Hepatocyte (in vitro differentiated cells): ENCODE data around the gene DGKD. TPM values are rescaled to one million over a fixed set of nuclear protein-coding genes. Genes with fewer than 3 reads are reported as not detected.

Experiments
- DNase-seq: peaks from one replicate; pipeline ENCODE4 v3.0.0-alpha.2; 2016; ENCODE audit warnings: low spot score
- H2AFZ ChIP-seq: fragments of 200-600 bp; sonication (generic); 2 replicates; pipeline ENCODE4 v1.6.0; 2016; ENCODE audit warnings: antibody characterized with exemption, mild to moderate bottlenecking
- H3K27ac ChIP-seq: fragments of 200-600 bp; sonication (generic); 2 replicates; pipeline ENCODE4 v1.5.1; 2016; ENCODE audit warnings: mild to moderate bottlenecking
- H3K27me3 ChIP-seq: fragments of 200-600 bp; sonication (generic); 2 replicates; pipeline ENCODE4 v1.6.1; 2016
- H3K36me3 ChIP-seq: fragments of 200-600 bp; sonication (generic); replicated peaks from 2 replicates; pipeline ENCODE4 v1.5.1; 2016; ENCODE audit warnings: low read depth; ENCODE audit not compliant: insufficient read depth
- H3K4me1 ChIP-seq: fragments of 200-600 bp; sonication (generic); 2 replicates; pipeline ENCODE4 v1.5.1; 2016; ENCODE audit warnings: mild to moderate bottlenecking, moderate library complexity; ENCODE audit not compliant: insufficient read depth
- H3K4me2 ChIP-seq: fragments of 200-600 bp; sonication (generic); 2 replicates; pipeline ENCODE4 v1.6.0; 2016
- H3K4me3 ChIP-seq: fragments of 200-600 bp; sonication (generic); 2 replicates; pipeline ENCODE4 v1.5.1; 2016; ENCODE audit warnings: mild to moderate bottlenecking
- H3K79me2 ChIP-seq: fragments of 200-600 bp; sonication (generic); 2 replicates; pipeline ENCODE4 v1.6.0; 2017; ENCODE audit warnings: mild to moderate bottlenecking
- H3K9me2 ChIP-seq: fragments of 200-600 bp; sonication (generic); replicated peaks from 2 replicates; pipeline ENCODE4 v1.6.0; 2017; ENCODE audit warnings: mild to moderate bottlenecking; ENCODE audit not compliant: insufficient read depth
- H3K9me3 ChIP-seq: fragments of 200-600 bp; sonication (generic); 2 replicates; pipeline ENCODE4 v1.5.1; 2016; ENCODE audit warnings: low read depth, mild to moderate bottlenecking
- H4K20me1 ChIP-seq: fragments of 200-600 bp; sonication (generic); 2 replicates; pipeline ENCODE4 v1.6.0; 2016; ENCODE audit warnings: mild to moderate bottlenecking; ENCODE audit not compliant: insufficient read depth, poor library complexity, severe bottlenecking
- EZH2 ChIP-seq: fragments of 200-600 bp; sonication (generic); IDR thresholded peaks from 2 replicates; pipeline ENCODE4 v1.6.1; 2016; ENCODE audit warnings: antibody characterized with exemption, mild to moderate bottlenecking, borderline replicate concordance
- EZH2phosphoT487 ChIP-seq: fragments of 200-600 bp; sonication (generic); IDR thresholded peaks from one replicate; pipeline ENCODE4 v1.6.1; 2018; ENCODE audit warnings: antibody characterized with exemption, mild to moderate bottlenecking, low read depth, moderate library complexity; ENCODE audit not compliant: unreplicated experiment, severe bottlenecking
- WGBS: methylation state at CpG from one replicate; pipeline ENCODE4 v1.1.6; 2016; ENCODE audit warnings: low lambda C conversion rate; ENCODE audit errors: missing lambda C conversion rate; 5-methylcytosine and 5-hydroxymethylcytosine counted together
- polyA plus RNA-seq: library from polyadenylated mRNA; unstranded; fragments of >200 nt; fragmentation: Nextera tagmentation; extraction: Ambion mirVana; gene quantifications from 2 replicates; pipeline ENCODE4 v1.2.1, GENCODE V29; 2016
- total RNA-seq: library from RNA; depleted of rRNA; stranded (reverse); fragments of >200 nt; gene quantifications from 2 replicates; pipeline ENCODE4 v1.2.3, GENCODE V29; 2014
- TF ChIP-seq, protein P1 (sequence below): fragments of 200-600 bp; sonication (generic); IDR thresholded peaks from 2 replicates; pipeline ENCODE4 v1.5.1; 2016; ENCODE audit warnings: antibody characterized with exemption, mild to moderate bottlenecking; ENCODE audit not compliant: poor library complexity

The DGKD gene
- total and polyA plus RNA-seq, 2 experiments from 2014 or later, result 14.2 to 14.3 TPM

DNA sequence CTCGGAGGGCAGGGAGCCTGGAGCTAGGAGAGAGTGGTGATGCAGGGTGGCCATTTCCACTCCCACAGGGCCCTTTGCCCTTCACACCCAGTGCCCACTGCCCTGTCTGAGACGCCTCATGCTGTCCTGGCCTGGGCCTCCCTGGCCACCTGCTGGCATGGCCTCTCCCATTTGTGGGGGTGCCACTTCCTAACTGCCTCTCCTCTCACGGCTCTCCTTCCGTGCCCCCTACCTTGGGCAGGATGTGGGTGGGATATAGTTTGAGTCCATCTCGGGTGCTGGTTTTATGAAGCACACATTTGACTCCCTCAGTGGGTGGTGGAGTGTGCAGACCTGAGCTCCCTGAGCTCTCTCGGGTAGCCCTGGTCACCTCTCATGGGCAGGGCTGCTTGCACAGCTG is 46.0 kb downstream of the DGKD start:
- no peaks in the 10 kb centered on the region for H4K20me1 ChIP-seq
- no peaks in the 10 kb centered on the region for H3K79me2 ChIP-seq
- no peaks in the 10 kb centered on the region for H3K36me3 ChIP-seq
- no peak overlapping the region for H3K27ac ChIP-seq
- H3K9me2 ChIP-seq, result no peaks in the 10 kb centered on the region
- H2AFZ ChIP-seq, result no peak overlapping the region
- no peaks in the 10 kb centered on the region for H3K4me1 ChIP-seq
- H3K4me2 ChIP-seq, result no peak overlapping the region
- WGBS, result 87% methylated on average over 6 of the region's 6 CpGs
- H3K9me3 ChIP-seq, result no peaks in the 10 kb centered on the region
- H3K4me3 ChIP-seq, result no peak overlapping the region
- H3K27me3 ChIP-seq, result no peaks in the 10 kb centered on the region
- DNase-seq, result no peak
- TF ChIP-seq, protein P1, sequence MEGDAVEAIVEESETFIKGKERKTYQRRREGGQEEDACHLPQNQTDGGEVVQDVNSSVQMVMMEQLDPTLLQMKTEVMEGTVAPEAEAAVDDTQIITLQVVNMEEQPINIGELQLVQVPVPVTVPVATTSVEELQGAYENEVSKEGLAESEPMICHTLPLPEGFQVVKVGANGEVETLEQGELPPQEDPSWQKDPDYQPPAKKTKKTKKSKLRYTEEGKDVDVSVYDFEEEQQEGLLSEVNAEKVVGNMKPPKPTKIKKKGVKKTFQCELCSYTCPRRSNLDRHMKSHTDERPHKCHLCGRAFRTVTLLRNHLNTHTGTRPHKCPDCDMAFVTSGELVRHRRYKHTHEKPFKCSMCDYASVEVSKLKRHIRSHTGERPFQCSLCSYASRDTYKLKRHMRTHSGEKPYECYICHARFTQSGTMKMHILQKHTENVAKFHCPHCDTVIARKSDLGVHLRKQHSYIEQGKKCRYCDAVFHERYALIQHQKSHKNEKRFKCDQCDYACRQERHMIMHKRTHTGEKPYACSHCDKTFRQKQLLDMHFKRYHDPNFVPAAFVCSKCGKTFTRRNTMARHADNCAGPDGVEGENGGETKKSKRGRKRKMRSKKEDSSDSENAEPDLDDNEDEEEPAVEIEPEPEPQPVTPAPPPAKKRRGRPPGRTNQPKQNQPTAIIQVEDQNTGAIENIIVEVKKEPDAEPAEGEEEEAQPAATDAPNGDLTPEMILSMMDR, result no peak
- TF ChIP-seq EZH2 (no peak), EZH2phosphoT487 (no peak)

DNA sequence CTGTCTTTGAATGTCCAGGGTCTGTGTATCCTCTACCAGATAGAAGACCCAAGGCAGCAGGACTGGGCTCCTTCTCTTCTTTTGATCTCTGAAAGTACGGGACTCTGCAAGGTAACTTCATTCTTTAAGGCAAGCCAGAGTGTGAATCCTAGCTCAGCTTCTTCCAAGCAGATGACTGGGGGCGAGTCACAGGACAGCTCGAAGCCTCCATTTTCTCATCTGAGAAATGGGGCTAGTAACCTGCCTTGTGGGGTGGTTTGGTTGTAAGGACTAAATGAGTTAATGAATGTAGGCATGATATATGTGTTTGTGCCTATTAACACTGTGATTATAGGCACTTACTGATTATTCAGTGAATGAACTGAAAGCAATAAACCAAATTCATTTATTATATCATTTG is 46.7 kb downstream of the DGKD start:
- H3K79me2 ChIP-seq, result no peaks in the 10 kb centered on the region
- no peaks in the 10 kb centered on the region for H3K9me3 ChIP-seq
- TF ChIP-seq, protein P1, result no peak
- TF ChIP-seq EZH2 (no peak), EZH2phosphoT487 (no peak)
- no peaks in the 10 kb centered on the region for H3K36me3 ChIP-seq
- H3K4me3 ChIP-seq, result no peak overlapping the region
- H3K27me3 ChIP-seq, result no peaks in the 10 kb centered on the region
- 87% methylated on average over 3 of the region's 3 CpGs for WGBS
- DNase-seq, result no peak
- no peaks in the 10 kb centered on the region for H3K4me1 ChIP-seq
- no peak overlapping the region for H3K4me2 ChIP-seq
- H4K20me1 ChIP-seq, result no peaks in the 10 kb centered on the region
- H3K9me2 ChIP-seq, result no peaks in the 10 kb centered on the region
- no peak overlapping the region for H2AFZ ChIP-seq
- H3K27ac ChIP-seq, result no peak overlapping the region

DNA sequence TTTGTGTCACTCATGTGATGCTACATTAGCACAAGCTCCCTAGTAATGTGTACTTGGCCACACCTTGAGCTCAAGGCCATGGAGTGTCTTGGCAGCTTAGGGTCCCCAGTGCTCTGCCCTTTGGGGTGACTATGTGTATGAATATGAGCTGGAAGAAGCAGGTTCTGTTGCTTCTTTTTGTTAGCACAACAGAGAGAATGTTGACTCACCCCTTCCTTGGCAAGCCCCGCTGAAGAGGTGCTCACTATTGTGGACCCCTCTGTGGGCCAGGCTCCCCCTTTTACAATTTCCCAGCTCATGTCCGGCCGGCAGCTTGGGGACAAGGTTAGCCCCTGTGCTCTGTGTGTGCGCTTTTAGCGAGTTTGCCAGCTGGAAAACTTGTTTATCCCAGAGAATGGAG is 48.1 kb downstream of the DGKD start:
- H3K4me2 ChIP-seq, result peak overlapping the region; percentile 44
- H2AFZ ChIP-seq, result no peak overlapping the region
- no peak for DNase-seq
- H3K27ac ChIP-seq, result peak overlapping the region; percentile 67
- TF ChIP-seq, protein P1, result no peak
- TF ChIP-seq EZH2 (no peak), EZH2phosphoT487 (no peak)
- no peaks in the 10 kb centered on the region for H4K20me1 ChIP-seq
- H3K27me3 ChIP-seq, result no peaks in the 10 kb centered on the region
- no peaks in the 10 kb centered on the region for H3K79me2 ChIP-seq
- H3K36me3 ChIP-seq, result no peaks in the 10 kb centered on the region
- no peak overlapping the region for H3K4me3 ChIP-seq
- H3K9me3 ChIP-seq, result no peaks in the 10 kb centered on the region
- WGBS, result 96% methylated on average over 5 of the region's 5 CpGs
- no peaks in the 10 kb centered on the region for H3K9me2 ChIP-seq
- no peaks in the 10 kb centered on the region for H3K4me1 ChIP-seq

DNA sequence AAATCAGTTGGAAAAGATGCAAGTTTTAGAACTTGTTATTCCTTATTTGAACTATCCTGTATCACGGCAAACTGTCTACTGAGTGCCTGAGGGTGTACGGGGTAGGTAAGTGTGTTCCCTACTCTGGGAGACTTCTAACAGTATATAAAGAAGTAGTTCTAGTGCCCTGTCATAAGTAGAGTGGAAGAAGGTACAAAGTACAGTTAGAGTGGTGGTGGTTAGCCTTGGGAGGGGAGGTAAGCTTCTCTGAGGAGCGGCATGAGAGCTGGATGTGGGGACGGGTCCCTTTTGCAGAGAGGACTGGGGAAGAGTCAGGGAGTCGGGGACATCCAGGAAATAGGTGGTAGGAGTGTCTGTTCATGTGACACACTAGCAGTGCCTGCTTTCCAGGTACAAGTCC is 48.5 kb downstream of the DGKD start:
- no peaks in the 10 kb centered on the region for H3K9me3 ChIP-seq
- H3K79me2 ChIP-seq, result no peaks in the 10 kb centered on the region
- no peaks in the 10 kb centered on the region for H3K9me2 ChIP-seq
- no peak overlapping the region for H2AFZ ChIP-seq
- H3K36me3 ChIP-seq, result no peaks in the 10 kb centered on the region
- H4K20me1 ChIP-seq, result no peaks in the 10 kb centered on the region
- DNase-seq, result no peak
- TF ChIP-seq, protein P1, result no peak
- TF ChIP-seq EZH2 (no peak), EZH2phosphoT487 (no peak)
- H3K4me2 ChIP-seq, result peak overlapping the region; percentile 44
- H3K4me1 ChIP-seq, result no peaks in the 10 kb centered on the region
- no peaks in the 10 kb centered on the region for H3K27me3 ChIP-seq
- H3K4me3 ChIP-seq, result no peak overlapping the region
- H3K27ac ChIP-seq, result peak overlapping the region; percentile 67
- WGBS, result 79% methylated on average over 5 of the region's 5 CpGs
